ENCODE results near the gene LHFPL4.
"Not testable (repeated sequence)": the region's sequence is repeated elsewhere in the genome, so short reads cannot be mapped to it uniquely, and the experiment has no call there.

The LHFPL4 gene

DNA sequence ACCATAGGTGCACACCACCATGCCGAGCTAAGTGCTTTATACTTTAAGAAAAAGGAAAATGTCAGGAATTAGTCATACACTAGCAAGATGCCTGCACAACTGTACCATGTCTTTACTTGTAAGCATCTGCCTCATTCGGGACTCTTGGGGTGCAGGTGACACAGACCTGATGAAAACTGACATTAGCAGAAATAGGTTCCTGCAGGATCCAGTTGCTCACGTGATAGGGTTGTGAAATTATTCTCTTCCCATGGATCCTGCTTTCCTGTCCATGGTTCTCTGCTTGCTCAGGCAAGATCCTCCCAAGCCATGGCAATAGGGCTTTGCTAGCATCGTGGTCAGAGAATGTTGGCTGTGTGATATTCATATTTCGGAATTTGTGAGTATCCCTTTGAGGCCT lies 10.2 kb upstream of the LHFPL4 start:
- H3K4me3 ChIP-seq (ENCODE audit: low read depth, low read length): no peak overlapping the region
- in situ Hi-C loops (cut with HindIII; ENCODE audit: low sequenced_read_pairs): no loop called here
- TF ChIP-seq CTCF (IDR thresholded peaks at IDR 0.05; ENCODE audit: low read depth, low read length): no peak
- no peak for DNase-seq (ENCODE audit: low read depth, low spot score)

GRCh38 chr3:9560056-9560455 lies 6.4 kb upstream of the LHFPL4 start:
- in situ Hi-C loops (cut with HindIII; ENCODE audit: low sequenced_read_pairs); H3K4me3 ChIP-seq (ENCODE audit: low read depth, low read length); DNase-seq (ENCODE audit: low read depth, low spot score): not testable (repeated sequence)

DNA sequence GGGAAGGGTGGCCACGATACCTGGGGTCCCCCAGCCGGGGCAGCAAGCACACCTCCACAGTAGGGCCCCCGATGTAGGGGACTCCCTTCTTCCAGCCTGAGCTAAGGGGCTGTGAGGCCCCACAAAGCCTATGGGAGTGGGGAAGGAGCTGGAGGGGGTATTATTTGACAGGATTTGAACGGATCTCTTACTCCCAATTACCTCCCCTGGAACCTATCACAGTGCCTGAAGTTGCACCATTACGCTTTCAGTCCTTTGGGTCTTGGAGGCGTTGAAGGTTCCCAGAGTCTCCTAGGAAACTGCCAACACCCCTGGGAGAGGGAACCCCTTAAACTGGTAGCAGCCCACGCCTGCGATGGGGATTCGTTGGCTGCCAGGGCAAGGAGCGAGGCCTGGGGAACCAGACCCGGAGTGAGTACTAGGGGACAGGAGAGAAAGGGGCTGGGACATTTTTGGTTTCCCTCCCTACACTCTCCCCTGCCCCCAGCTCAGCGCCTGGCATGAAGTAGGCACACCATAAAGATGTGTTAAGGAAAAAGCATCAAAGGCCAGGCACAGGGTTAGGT lies 409 bp upstream of the LHFPL4 start:
- in situ Hi-C loops (cut with HindIII; ENCODE audit: low sequenced_read_pairs): no loop called here
- no peak for DNase-seq (ENCODE audit: low read depth, low spot score)
- TF ChIP-seq CTCF (IDR thresholded peaks at IDR 0.05; ENCODE audit: low read depth, low read length): no peak
- H3K4me3 ChIP-seq (ENCODE audit: low read depth, low read length): no peak overlapping the region

DNA sequence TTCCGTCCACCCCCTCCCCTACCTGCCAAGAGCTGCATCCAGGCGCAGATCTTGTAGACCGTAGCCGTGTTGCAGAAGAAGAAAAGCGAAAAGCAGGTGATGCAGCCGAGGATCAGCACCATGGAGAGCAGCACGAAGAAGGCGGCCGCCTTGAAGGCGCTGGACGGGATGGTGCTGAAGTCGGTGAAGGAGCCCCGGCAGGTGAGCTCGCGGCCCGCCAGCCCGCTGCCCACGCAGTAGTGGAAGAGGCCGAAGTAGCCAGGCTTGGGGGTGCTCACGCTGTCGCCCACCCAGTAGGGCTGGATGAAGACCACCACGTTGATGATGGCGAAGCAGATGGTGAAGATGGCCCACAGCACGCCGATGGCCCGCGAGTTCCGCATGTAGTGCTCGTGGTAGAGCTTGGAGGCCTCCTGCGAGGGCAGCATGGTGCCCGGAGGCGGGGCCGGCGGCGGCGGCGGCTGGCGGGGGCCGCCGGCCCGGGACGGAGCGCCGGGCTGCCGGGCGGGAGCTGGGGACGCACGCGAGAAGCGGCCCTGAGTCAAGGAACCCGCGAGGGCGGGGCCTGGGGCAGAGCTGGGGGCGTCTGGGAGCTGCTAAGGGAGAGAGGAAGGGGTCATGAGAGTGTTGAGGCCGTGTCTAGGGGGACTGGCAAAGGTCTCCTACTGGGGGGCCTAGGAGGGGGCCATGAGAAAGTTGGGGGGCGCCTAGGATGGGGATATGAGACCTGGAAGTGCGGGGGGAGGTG lies 1.2 kb downstream of the LHFPL4 start:
- no peak overlapping the region for H3K4me3 ChIP-seq (ENCODE audit: low read depth, low read length)

DNA sequence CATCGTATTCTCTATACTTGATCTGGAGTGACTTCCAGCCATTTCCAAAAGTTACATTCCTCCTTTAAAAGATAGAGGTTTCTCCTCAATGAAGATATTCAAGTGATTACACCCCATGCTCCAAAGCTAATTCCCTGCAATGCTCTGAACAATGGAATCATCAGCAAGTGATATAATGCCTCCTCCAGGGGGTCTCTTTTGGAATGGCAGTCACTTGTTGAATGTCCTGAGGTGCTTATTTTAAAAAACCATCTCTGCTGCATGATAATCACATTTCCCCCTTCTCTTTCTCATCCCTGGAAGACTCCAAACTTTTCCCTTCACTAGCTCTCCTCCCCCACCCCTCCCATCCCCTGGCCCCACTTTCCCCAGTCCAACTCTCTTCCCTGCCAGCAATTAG lies 2.6 kb downstream of the LHFPL4 start:
- no peak overlapping the region for H3K4me3 ChIP-seq (ENCODE audit: low read depth, low read length)
- no peak for DNase-seq (ENCODE audit: low read depth, low spot score)
- in situ Hi-C loops (cut with HindIII; ENCODE audit: low sequenced_read_pairs): no loop called here
- no peak for TF ChIP-seq CTCF (IDR thresholded peaks at IDR 0.05; ENCODE audit: low read depth, low read length)

More for the DNA sequence above, 1.2 kb downstream of the LHFPL4 start:
- peak; percentile 46 for DNase-seq (ENCODE audit: low read depth, low spot score)
- no peak for TF ChIP-seq CTCF (IDR thresholded peaks at IDR 0.05; ENCODE audit: low read depth, low read length)
- in situ Hi-C loops (cut with HindIII; ENCODE audit: low sequenced_read_pairs): no loop called here

DNA sequence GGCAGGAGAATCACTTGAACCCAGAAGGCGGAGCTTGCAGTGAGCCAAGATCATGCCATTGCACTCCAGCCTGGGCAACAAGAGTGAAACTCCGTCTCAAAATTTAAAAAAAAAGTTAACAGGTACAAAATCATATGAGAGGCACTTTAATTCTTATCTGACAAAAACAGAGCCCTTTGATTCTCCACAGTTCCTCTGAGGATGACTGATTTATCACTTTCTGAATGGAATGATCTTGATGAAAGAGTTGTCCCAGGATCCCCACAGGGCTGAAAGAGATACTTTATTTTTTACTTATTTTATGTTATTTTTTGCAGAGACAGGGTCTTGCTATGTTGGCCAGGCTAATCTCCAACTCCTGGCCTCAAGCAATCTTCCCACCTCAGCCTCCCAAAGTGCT lies 4.0 kb downstream of the LHFPL4 start:
- DNase-seq (ENCODE audit: low read depth, low spot score): no peak
- in situ Hi-C loops (cut with HindIII; ENCODE audit: low sequenced_read_pairs): no loop called here
- no peak for TF ChIP-seq CTCF (IDR thresholded peaks at IDR 0.05; ENCODE audit: low read depth, low read length)
- no peak overlapping the region for H3K4me3 ChIP-seq (ENCODE audit: low read depth, low read length)

- in situ Hi-C loops (cut with HindIII; ENCODE audit: low sequenced_read_pairs): no loop called here
- DNase-seq (ENCODE audit: low read depth, low spot score): no peak
- no peak for TF ChIP-seq CTCF (IDR thresholded peaks at IDR 0.05; ENCODE audit: low read depth, low read length)
- H3K4me3 ChIP-seq (ENCODE audit: low read depth, low read length): no peak overlapping the region
Observed at GRCh38 chr3:9548991-9549390, 4.6 kb downstream of the LHFPL4 start.

All from astrocyte of the spinal cord (primary cell).